ENCODE data around the gene CD3G. TPM values are rescaled to one million over a fixed set of nuclear protein-coding genes. Genes with fewer than 3 reads are reported as not detected.

Gene CD3G
- total RNA-seq, 4 donors from 2014 or later = 0.38 to 2.1 (median 1.4) TPM

DNA sequence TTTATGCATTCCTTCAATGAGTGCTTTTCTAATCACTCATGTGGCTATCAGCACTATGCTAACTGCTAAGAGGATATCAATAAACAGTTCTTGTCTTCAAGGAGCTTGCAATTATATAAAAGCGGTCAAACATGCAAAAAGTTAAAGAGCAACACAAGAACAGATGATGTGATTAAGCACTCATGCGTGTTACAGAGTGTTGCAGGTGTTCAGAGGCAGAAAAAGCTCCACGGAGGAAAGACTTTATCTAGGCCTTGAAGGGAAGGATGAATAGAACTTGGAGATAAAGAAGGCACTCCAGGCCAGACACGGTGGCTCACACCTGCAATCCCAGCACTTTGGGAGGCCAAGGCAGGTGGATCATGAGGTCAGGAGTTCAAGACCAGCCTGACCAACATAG is 26.0 kb upstream of the CD3G start:
- TF ChIP-seq, protein P1, sequence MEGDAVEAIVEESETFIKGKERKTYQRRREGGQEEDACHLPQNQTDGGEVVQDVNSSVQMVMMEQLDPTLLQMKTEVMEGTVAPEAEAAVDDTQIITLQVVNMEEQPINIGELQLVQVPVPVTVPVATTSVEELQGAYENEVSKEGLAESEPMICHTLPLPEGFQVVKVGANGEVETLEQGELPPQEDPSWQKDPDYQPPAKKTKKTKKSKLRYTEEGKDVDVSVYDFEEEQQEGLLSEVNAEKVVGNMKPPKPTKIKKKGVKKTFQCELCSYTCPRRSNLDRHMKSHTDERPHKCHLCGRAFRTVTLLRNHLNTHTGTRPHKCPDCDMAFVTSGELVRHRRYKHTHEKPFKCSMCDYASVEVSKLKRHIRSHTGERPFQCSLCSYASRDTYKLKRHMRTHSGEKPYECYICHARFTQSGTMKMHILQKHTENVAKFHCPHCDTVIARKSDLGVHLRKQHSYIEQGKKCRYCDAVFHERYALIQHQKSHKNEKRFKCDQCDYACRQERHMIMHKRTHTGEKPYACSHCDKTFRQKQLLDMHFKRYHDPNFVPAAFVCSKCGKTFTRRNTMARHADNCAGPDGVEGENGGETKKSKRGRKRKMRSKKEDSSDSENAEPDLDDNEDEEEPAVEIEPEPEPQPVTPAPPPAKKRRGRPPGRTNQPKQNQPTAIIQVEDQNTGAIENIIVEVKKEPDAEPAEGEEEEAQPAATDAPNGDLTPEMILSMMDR (IDR thresholded peaks at IDR 0.05; ENCODE audit: low read depth) = no peak

DNA sequence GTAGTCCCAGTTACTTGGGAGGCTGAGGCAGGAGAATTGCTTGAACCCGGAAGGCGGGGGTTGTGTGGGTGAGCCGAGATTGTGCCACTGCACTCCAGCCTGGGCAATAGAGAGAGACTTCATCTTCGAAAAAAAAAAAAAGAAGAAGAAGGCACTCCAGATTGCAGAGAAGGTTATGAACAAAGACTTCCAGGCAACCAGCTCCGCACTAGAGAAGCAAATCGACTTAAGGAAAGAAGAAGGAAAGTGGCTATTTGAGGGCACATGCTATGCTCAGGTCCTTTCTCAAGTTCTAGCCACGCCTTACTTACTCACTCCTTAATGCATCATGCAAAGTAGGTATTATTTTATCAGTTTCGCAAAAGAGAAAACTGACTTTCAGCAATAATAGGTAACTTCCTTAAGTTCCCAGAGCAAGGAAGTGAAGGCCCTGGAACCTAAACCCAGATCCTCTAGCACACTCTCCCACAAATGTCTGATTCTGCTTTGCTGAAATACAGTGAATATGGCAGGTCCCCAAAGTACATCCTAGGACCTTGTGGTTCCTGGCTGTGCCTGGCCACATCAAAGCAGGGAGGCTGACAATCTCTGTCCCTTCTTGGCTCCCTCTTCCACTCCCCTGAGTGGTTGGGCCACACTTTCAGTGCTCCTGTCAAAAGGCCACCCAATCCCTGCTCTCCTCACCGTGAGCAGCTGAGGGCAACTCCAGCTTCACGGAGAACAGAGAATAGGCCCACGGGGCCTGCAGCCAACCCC is 25.4 kb upstream of the CD3G start:
- TF ChIP-seq, protein P1 (IDR thresholded peaks at IDR 0.05; ENCODE audit: low read depth) = no peak

DNA sequence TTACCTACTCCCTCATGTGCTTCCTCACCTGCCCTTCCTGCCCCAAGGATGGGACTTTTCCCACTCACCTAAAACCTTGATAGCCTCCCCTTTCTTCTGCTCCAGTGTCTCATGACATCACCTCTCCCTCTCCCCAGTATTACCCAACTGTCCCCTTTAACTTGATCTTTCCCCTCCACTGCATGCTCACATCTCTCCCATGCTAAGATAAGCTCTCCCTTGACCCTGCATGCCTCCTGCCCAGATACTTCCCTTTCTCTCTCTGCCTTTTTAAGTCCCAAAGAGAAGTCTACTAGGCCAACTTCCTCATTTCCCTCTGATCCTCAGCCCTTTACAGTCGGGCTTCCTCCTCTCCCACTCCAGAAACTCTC is 24.8 kb upstream of the CD3G start:
- TF ChIP-seq, protein P1 (IDR thresholded peaks at IDR 0.05; ENCODE audit: low read depth) = no peak

DNA sequence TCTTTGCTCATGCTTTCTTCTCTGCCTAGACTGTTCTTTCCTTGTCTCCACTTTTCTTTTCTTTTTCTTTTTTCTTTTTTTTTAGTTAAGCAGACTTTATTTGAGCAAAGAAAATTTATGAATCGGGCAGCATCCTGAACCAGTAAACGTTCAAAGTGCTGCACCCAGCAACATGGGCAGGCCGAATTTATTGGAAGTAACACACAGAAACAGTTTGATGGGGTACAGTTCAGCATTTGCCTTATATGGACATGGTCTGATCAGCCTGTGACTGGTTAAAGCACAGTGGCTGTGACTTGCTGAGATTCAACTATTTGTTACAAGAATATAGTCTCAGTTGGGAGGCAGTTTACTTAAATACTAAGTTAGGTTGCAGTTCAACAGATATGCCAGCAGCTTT is 23.6 kb upstream of the CD3G start:
- TF ChIP-seq, protein P1 (IDR thresholded peaks at IDR 0.05; ENCODE audit: low read depth) = no peak

DNA sequence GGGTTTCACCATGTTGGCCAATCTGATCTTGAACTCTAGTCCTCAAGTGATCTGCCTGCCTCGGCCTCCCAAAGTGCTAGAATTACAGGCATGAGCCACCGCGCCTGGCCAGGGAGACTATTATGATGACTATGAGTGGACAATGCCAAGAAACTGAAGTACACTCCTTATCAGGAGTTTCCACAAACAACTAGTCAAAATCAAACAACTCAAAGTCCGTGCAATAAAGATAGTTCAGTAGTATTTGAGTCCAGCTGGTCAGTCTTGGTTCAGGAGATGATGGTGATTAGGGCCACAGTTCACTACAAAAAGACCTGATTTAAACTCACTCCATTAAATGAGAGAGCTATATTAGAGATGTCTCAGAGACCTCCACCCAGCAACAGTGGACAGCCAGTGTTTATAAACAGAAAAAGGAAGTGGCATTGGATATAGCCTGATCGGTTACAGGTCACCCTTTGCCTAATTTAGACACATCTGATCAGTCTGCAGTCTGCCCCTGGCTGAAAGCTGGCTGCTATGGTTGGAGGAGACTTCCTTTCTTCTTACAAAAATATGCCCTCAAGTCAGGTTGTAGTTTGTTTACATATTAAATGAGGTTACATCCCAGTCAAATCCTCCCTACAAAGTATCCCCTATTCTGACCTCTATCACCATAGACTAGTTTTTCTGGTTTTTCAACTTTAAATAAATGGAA is 22.6 kb upstream of the CD3G start:
- TF ChIP-seq, protein P1 (IDR thresholded peaks at IDR 0.05; ENCODE audit: low read depth) = no peak

DNA sequence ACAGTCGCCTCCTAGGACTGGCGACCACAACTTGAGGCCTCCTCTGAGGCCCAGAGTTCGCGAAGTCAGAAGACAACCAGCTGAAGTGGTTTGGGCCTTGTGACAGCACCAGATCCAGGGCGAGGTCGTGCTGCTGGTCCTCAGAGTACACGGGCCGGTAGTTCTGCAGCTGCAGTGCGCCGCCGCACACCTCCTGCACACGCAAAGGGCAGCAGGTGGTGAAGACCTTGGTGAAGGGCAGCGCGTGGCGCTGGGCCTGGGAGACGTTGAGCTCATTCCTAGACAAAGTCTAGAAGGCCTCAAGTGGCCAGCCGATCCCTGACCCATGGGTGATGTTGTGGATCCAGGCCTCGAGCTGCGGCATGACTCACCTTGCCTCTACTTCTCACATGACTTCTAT is 21.4 kb upstream of the CD3G start:
- TF ChIP-seq, protein P1 (IDR thresholded peaks at IDR 0.05; ENCODE audit: low read depth) = no peak

DNA sequence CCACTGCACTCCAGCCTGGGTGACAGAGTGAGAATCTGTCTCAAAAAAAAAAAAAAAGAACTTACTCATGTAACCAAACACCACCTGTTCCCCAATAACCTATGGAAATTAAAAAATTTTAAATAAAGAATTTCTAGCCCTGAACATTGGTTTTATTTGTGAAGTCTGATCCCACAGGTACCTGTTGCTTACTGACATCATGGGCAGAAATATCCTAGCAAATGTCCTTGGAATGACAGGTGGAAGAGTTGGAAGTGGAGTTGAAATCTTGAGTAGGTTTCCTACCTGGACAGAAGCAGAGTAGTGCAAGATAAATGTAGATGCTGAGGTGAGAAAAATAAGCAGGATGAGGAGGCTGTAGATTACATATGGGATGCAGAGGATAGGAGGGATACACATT is 18.9 kb upstream of the CD3G start:
- TF ChIP-seq, protein P1 (IDR thresholded peaks at IDR 0.05; ENCODE audit: low read depth) = no peak

Data from subcutaneous adipose tissue (tissue), 4 donors.